ENCODE measurements around the gene ORMDL3. TPM values are rescaled to one million over a fixed set of nuclear protein-coding genes. Genes with fewer than 3 reads are reported as not detected.
A peak's percentile ranks its signal among the peaks of the same experiment; 100 is the strongest.
"Not testable (repeated sequence)": the region's sequence is repeated elsewhere in the genome, so short reads cannot be mapped to it uniquely, and the experiment has no call there.

Gene ORMDL3
- polyA plus RNA-seq, 1 donor, result 69.6 TPM

- Histone ChIP-seq H3K4me1 (ENCODE audit: control insufficient read depth, insufficient read depth, low read length) (peaks cover 3% of the 10 kb centered on the region), H3K9me3 (ENCODE audit: control insufficient read depth, low read depth, low read length) (no peaks in the 10 kb centered on the region), H3K4me3 (ENCODE audit: low read length) (no peak overlapping the region), H3K36me3 (ENCODE audit: control insufficient read depth, insufficient read depth, low read length) (no peaks in the 10 kb centered on the region), H3K27me3 (ENCODE audit: control insufficient read depth, insufficient read depth, low read length) (no peaks in the 10 kb centered on the region), H3K27ac (ENCODE audit: low read length) (no peak overlapping the region)
- no peak for DNase-seq
Observed at GRCh38 chr17:39887078-39887477, 40.3 kb downstream of the ORMDL3 start.

GRCh38 chr17:39886102-39886501 lies 41.3 kb downstream of the ORMDL3 start:
- not testable (repeated sequence) for H3K9me3 ChIP-seq (ENCODE audit: control insufficient read depth, low read depth, low read length); H3K27me3 ChIP-seq (ENCODE audit: control insufficient read depth, insufficient read depth, low read length); H3K4me1 ChIP-seq (ENCODE audit: control insufficient read depth, insufficient read depth, low read length); H3K27ac ChIP-seq (ENCODE audit: low read length); DNase-seq; H3K4me3 ChIP-seq (ENCODE audit: low read length); H3K36me3 ChIP-seq (ENCODE audit: control insufficient read depth, insufficient read depth, low read length)
- 80% methylated on average over 1 of the region's 5 CpGs for WGBS (ENCODE audit: insufficient coverage, low lambda C conversion rate)

GRCh38 chr17:39872751-39873150 lies 54.6 kb downstream of the ORMDL3 start:
- H3K36me3 ChIP-seq (ENCODE audit: control insufficient read depth, insufficient read depth, low read length), result no peaks in the 10 kb centered on the region
- H3K27me3 ChIP-seq (ENCODE audit: control insufficient read depth, insufficient read depth, low read length), result peaks cover 14% of the 10 kb centered on the region
- peak in 1 of 2 donors; percentile 52 for DNase-seq
- no peak overlapping the region for H3K27ac ChIP-seq (ENCODE audit: low read length)
- H3K9me3 ChIP-seq (ENCODE audit: control insufficient read depth, low read depth, low read length), result peaks cover 9% of the 10 kb centered on the region
- H3K4me3 ChIP-seq (ENCODE audit: low read length), result no peak overlapping the region
- 20% methylated on average over 1 of the region's 2 CpGs for WGBS (ENCODE audit: insufficient coverage, low lambda C conversion rate)
- no peaks in the 10 kb centered on the region for H3K4me1 ChIP-seq (ENCODE audit: control insufficient read depth, insufficient read depth, low read length)

GRCh38 chr17:39871801-39872200 lies 55.6 kb downstream of the ORMDL3 start:
- no peak for DNase-seq
- Histone ChIP-seq H3K9me3 (ENCODE audit: control insufficient read depth, low read depth, low read length) (peaks cover 11% of the 10 kb centered on the region), H3K27ac (ENCODE audit: low read length) (no peak overlapping the region), H3K4me1 (ENCODE audit: control insufficient read depth, insufficient read depth, low read length) (no peaks in the 10 kb centered on the region), H3K4me3 (ENCODE audit: low read length) (no peak overlapping the region), H3K36me3 (ENCODE audit: control insufficient read depth, insufficient read depth, low read length) (no peaks in the 10 kb centered on the region), H3K27me3 (ENCODE audit: control insufficient read depth, insufficient read depth, low read length) (peaks cover 23% of the 10 kb centered on the region)
- 0% methylated on average over 1 of the region's 2 CpGs for WGBS (ENCODE audit: insufficient coverage, low lambda C conversion rate)

Other genes starting within 250 kb of the ORMDL3 start
- 31.8 TPM for gene PGAP3, start 239.5 kb downstream of the ORMDL3 start, polyA plus RNA-seq
- 175 TPM for gene ERBB2, start 227.5 kb downstream of the ORMDL3 start, polyA plus RNA-seq
- 43.8 TPM for gene MIEN1, start 197.1 kb downstream of the ORMDL3 start, polyA plus RNA-seq
- 35.9 TPM for gene GRB7, start 189.7 kb downstream of the ORMDL3 start, polyA plus RNA-seq
- 2.4 TPM for gene IKZF3, start 63.3 kb downstream of the ORMDL3 start, polyA plus RNA-seq
- 0.03 TPM for gene ZPBP2, start 59.4 kb downstream of the ORMDL3 start, polyA plus RNA-seq
- 59.7 TPM for gene GSDMB, start 9.0 kb downstream of the ORMDL3 start, polyA plus RNA-seq
- not detected for gene LRRC3C, start 131 bp upstream of the ORMDL3 start, polyA plus RNA-seq
- 0.24 TPM for gene GSDMA, start 35.4 kb upstream of the ORMDL3 start, polyA plus RNA-seq
- gene PSMD3, start 53.2 kb upstream of the ORMDL3 start, polyA plus RNA-seq, result 73.3 TPM
- not detected for gene CSF3, start 87.8 kb upstream of the ORMDL3 start, polyA plus RNA-seq
- gene MED24, start 126.8 kb upstream of the ORMDL3 start, polyA plus RNA-seq, result 77.3 TPM
- 61.7 TPM for gene THRA, start 135.4 kb upstream of the ORMDL3 start, polyA plus RNA-seq
- 2.5 TPM for gene NR1D1, start 173.0 kb upstream of the ORMDL3 start, polyA plus RNA-seq
- gene MSL1, start 194.4 kb upstream of the ORMDL3 start, polyA plus RNA-seq, result 130 TPM
- gene CASC3, start 212.9 kb upstream of the ORMDL3 start, polyA plus RNA-seq, result 66.4 TPM
- 15.0 TPM for gene RAPGEFL1, start 249.9 kb upstream of the ORMDL3 start, polyA plus RNA-seq

All from large intestine (tissue), 3 donors.